Gastrocnemius medialis (tissue), 4 donors: Measurements from ENCODE around the gene POLA2.

Source experiments
- CTCF ChIP-seq, 5 experiments: fragments of 450-650 bp in 3 of 5; fragments of 200-600 bp in 2 of 5; sonication (generic) in 2 of 5; IDR thresholded peaks in 4 of 5; conservative IDR thresholded peaks in 1 of 5; 1 replicate in 4 of 5; 2 replicates in 1 of 5; pipeline ENCODE4 v1.5.1; 2016 to 2019; ENCODE audit warnings: antibody characterized with exemption in 5 of 5, mild to moderate bottlenecking in 3 of 5, moderate library complexity in 3 of 5
- POLR2A ChIP-seq, 2 donors: fragments of 450-650 bp; IDR thresholded peaks; one replicate each; pipeline ENCODE4 v1.6.1; 2017; ENCODE audit warnings: antibody characterized with exemption in 2 of 2, mild to moderate bottlenecking in 2 of 2, moderate library complexity in 2 of 2

DNA sequence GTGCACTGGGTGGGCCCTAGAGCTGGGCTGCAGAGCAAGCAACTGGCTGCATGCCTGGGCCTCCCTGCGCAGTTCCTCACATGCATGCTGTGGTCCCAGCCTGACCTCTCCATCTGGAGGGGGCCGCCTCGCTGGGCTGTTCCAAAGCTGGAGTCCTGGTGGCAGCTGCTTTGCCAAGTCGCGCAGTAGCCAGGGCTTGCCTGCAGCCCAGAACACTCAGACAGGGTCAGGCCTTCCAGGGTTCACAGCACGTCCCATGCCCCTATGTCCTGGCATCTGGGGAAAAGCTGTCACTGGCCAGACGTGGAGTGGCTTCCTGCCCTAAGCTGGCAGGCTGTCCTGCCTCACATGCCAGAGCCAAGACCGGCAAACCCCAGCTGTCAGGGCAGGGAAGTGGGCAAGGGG is 36.4 kb downstream of the POLA2 start:
- TF ChIP-seq POLR2A (IDR thresholded peaks at IDR 0.05) (no peak), CTCF (IDR thresholded peaks at IDR 0.05 in 4 of 5, conservative IDR thresholded peaks at IDR 0.05 in 1 of 5) (no peak)
